ENCODE results near the gene LRRC37A3.
"Not testable (repeated sequence)": the region's sequence is repeated elsewhere in the genome, so short reads cannot be mapped to it uniquely, and the experiment has no call there.

The LRRC37A3 gene

DNA sequence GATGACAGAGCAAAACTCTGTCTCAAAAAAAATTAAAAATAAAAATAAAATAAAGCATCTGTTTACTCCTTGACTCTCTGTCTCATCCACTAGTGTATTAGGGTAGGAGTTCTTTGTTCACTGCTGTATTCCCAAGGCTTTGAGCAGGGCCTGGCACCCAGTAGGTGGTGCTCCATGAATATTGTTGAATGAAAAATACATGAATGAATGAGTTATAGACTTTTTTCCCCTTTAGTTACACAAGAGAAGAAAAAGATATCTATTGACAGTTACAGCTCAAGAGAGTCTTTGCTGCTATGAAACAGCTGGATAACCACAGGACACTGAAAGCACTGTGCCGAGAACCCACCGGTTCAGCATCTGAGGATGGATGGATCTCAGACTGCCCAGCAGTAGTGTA, 44.5 kb upstream of the LRRC37A3 start:
- H2AFZ ChIP-seq (ENCODE audit: low read length); H3K4me3 ChIP-seq (ENCODE audit: low read length, poor library complexity, severe bottlenecking); H3K79me2 ChIP-seq (ENCODE audit: insufficient read depth, low read length); H3K9me3 ChIP-seq (ENCODE audit: insufficient read depth, low read depth, low read length); H3K9ac ChIP-seq (ENCODE audit: low read depth, low read length, poor library complexity, severe bottlenecking); H3K36me3 ChIP-seq (ENCODE audit: insufficient read depth, low read length); H3K27me3 ChIP-seq (ENCODE audit: insufficient read depth, low read length, poor library complexity, severe bottlenecking); H4K20me1 ChIP-seq (ENCODE audit: insufficient read depth, low read length, poor library complexity, severe bottlenecking); H3K4me2 ChIP-seq (ENCODE audit: low read depth, low read length, poor library complexity, severe bottlenecking); H3K9me2 ChIP-seq (replicated peaks; ENCODE audit: low read depth, low read length): not testable (repeated sequence)
- Histone ChIP-seq H3F3A (ENCODE audit: low read depth) (peaks cover 10% of the 10 kb centered on the region; the same call in 1 of the 2 replicates), H3K4me1 (ENCODE audit: insufficient read depth, low read length, poor library complexity, severe bottlenecking) (peaks cover 52% of the 10 kb centered on the region)
- TF ChIP-seq, protein P1, sequence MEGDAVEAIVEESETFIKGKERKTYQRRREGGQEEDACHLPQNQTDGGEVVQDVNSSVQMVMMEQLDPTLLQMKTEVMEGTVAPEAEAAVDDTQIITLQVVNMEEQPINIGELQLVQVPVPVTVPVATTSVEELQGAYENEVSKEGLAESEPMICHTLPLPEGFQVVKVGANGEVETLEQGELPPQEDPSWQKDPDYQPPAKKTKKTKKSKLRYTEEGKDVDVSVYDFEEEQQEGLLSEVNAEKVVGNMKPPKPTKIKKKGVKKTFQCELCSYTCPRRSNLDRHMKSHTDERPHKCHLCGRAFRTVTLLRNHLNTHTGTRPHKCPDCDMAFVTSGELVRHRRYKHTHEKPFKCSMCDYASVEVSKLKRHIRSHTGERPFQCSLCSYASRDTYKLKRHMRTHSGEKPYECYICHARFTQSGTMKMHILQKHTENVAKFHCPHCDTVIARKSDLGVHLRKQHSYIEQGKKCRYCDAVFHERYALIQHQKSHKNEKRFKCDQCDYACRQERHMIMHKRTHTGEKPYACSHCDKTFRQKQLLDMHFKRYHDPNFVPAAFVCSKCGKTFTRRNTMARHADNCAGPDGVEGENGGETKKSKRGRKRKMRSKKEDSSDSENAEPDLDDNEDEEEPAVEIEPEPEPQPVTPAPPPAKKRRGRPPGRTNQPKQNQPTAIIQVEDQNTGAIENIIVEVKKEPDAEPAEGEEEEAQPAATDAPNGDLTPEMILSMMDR (conservative IDR thresholded peaks at IDR 0.05; ENCODE audit: low read length): peak; percentile 37; the same call in 1 of the 2 replicates

DNA sequence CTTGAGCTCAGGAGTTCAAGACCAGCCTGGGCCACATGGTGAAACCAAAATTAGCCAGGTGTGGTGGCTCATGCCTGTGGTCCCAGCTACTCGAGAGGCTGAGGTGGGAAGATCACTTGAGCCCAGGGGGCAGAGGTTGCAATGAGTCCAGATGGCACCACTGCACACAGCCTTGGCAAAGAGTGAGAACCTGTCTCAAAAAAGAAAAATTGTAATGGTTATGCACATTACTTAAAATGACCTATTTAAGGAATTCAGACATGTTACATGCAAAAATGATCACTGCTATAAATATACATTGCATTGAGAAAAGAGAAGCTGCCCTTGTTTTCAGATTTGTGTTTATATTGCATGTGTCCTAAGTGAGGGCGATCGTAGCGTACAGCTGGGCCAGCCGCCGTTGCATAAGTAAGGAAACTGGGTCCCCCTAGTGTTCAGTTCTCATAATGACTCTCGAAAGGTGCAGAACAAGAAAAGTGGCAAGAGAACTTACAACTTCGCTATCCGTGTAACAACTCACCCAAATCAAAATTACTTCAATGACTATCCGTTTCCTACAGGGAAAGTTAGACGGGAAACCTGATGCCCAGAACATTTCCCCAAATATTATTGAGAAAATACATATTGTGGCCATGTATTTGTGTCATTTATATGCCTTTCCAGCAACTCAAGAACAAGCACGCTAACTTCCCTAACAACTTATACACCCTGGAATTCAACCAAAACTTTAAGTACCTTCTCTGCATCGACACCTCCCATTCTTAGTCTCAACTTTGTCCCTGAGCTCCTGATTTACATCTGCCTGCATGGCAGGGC, 42.5 kb upstream of the LRRC37A3 start:
- not testable (repeated sequence) for H3F3A ChIP-seq (ENCODE audit: low read depth); H3K79me2 ChIP-seq (ENCODE audit: insufficient read depth, low read length); H3K9me2 ChIP-seq (replicated peaks; ENCODE audit: low read depth, low read length); H3K36me3 ChIP-seq (ENCODE audit: insufficient read depth, low read length); H3K4me3 ChIP-seq (ENCODE audit: low read length, poor library complexity, severe bottlenecking); H4K20me1 ChIP-seq (ENCODE audit: insufficient read depth, low read length, poor library complexity, severe bottlenecking); H3K9me3 ChIP-seq (ENCODE audit: insufficient read depth, low read depth, low read length); H3K9ac ChIP-seq (ENCODE audit: low read depth, low read length, poor library complexity, severe bottlenecking); H3K27me3 ChIP-seq (ENCODE audit: insufficient read depth, low read length, poor library complexity, severe bottlenecking)
- H3K4me2 ChIP-seq (ENCODE audit: low read depth, low read length, poor library complexity, severe bottlenecking): peak overlapping the region; percentile 21
- H3K4me1 ChIP-seq (ENCODE audit: insufficient read depth, low read length, poor library complexity, severe bottlenecking): peaks cover 41% of the 10 kb centered on the region
- peak overlapping the region; percentile 63; the same call in 1 of the 2 replicates for H2AFZ ChIP-seq (ENCODE audit: low read length)
- TF ChIP-seq, protein P1 (conservative IDR thresholded peaks at IDR 0.05; ENCODE audit: low read length): peak; percentile 62

DNA sequence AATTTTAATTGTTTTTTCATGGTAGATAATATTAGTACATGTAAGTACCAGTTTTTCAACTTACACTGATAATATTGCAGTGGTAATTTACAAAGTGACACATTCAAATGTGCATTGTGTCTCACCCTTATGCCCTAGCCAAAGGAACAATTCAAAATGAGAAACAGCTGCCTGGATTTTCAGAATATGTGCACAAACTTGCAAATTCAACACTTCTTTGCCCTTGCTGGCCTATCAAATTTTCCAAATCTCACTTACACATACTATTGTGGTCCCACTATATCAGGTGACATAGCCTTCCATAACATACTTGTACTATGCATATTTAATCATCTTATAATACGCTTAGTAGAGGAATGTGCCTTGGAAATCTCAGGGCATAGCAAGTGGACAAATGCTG, 32.6 kb upstream of the LRRC37A3 start:
- H3K4me2 ChIP-seq (ENCODE audit: low read depth, low read length, poor library complexity, severe bottlenecking): no peak overlapping the region
- H3K9me2 ChIP-seq (replicated peaks; ENCODE audit: low read depth, low read length): no peaks in the 10 kb centered on the region
- H3K9me3 ChIP-seq (ENCODE audit: insufficient read depth, low read depth, low read length): no peaks in the 10 kb centered on the region
- H3K79me2 ChIP-seq (ENCODE audit: insufficient read depth, low read length): no peaks in the 10 kb centered on the region
- no peak for TF ChIP-seq EZH2phosphoT487 (IDR thresholded peaks at IDR 0.05; ENCODE audit: borderline replicate concordance)
- TF ChIP-seq, protein P1 (conservative IDR thresholded peaks at IDR 0.05; ENCODE audit: low read length): no peak
- H3F3A ChIP-seq (ENCODE audit: low read depth): no peaks in the 10 kb centered on the region
- H3K4me1 ChIP-seq (ENCODE audit: insufficient read depth, low read length, poor library complexity, severe bottlenecking): peaks cover 7% of the 10 kb centered on the region
- no peaks in the 10 kb centered on the region for H3K27me3 ChIP-seq (ENCODE audit: insufficient read depth, low read length, poor library complexity, severe bottlenecking)
- H4K20me1 ChIP-seq (ENCODE audit: insufficient read depth, low read length, poor library complexity, severe bottlenecking): no peaks in the 10 kb centered on the region
- no peak overlapping the region for H2AFZ ChIP-seq (ENCODE audit: low read length)
- H3K4me3 ChIP-seq (ENCODE audit: low read length, poor library complexity, severe bottlenecking): no peak overlapping the region
- H3K9ac ChIP-seq (ENCODE audit: low read depth, low read length, poor library complexity, severe bottlenecking): no peak overlapping the region
- H3K36me3 ChIP-seq (ENCODE audit: insufficient read depth, low read length): no peaks in the 10 kb centered on the region
